22Rv1 (cell line): ENCODE results near the gene SDK1.

Experiments used
- CTCF ChIP-seq: fragments of 450-650 bp; IDR thresholded peaks from 2 replicates; pipeline ENCODE4 v1.5.1; 2017; ENCODE audit warnings: mild to moderate bottlenecking
- ZFX ChIP-seq: fragments of 450-650 bp; IDR thresholded peaks from 2 replicates; pipeline ENCODE4 v1.6.1; 2017; ENCODE audit warnings: antibody characterized with exemption, borderline replicate concordance

- TF ChIP-seq CTCF (no peak), ZFX (no peak)
These were observed 833.6 kb downstream of the SDK1 start for GRCh38 chr7:4134631-4135030.
